SU-DHL-6 (cell line): ENCODE results near the gene COQ10B.

ENCODE experiments used
- H2AFZ ChIP-seq: fragments of 200-600 bp; sonication (generic); 2 replicates; pipeline ENCODE4 v1.6.1; 2014; ENCODE audit warnings: low read depth, mild to moderate bottlenecking, moderate library complexity, mixed read lengths, antibody characterized with exemption, low read length; ENCODE audit not compliant: severe bottlenecking
- H3F3A ChIP-seq: fragments of 200-600 bp; shearing (Covaris generic); 2 replicates; pipeline ENCODE4 v1.6.0; 2016; ENCODE audit warnings: antibody characterized with exemption, mild to moderate bottlenecking; ENCODE audit not compliant: insufficient read depth
- H3K27ac ChIP-seq: fragments of 200-600 bp; sonication (generic); 2 replicates; pipeline ENCODE4 v1.5.1; 2016; ENCODE audit warnings: low read depth, mild to moderate bottlenecking, low read length, moderate library complexity, mixed read lengths
- H3K27me3 ChIP-seq: fragments of 200-600 bp; sonication (generic), shearing (Covaris generic); 2 replicates; pipeline ENCODE4 v1.6.0; 2014; ENCODE audit warnings: mild to moderate bottlenecking, low read length
- H3K36me3 ChIP-seq: fragments of 200-600 bp; sonication (generic); 2 replicates; pipeline ENCODE4 v1.6.1; 2014; ENCODE audit warnings: mild to moderate bottlenecking, low read length, mixed read lengths
- H3K4me2 ChIP-seq: fragments of 300-600, 200-600 bp; shearing (Covaris generic), sonication (generic); 2 replicates; pipeline ENCODE4 v1.6.0; 2014; ENCODE audit warnings: low read length, low read depth, mild to moderate bottlenecking; ENCODE audit not compliant: poor library complexity, severe bottlenecking
- H3K4me3 ChIP-seq: fragments of 200-600 bp; sonication (generic); 2 replicates; pipeline ENCODE4 v1.5.1; 2014; ENCODE audit warnings: antibody characterized with exemption, low read length, mild to moderate bottlenecking, mixed read lengths; ENCODE audit not compliant: insufficient read depth, poor library complexity, severe bottlenecking
- H3K79me2 ChIP-seq: fragments of 200-600 bp; sonication (generic); 2 replicates; pipeline ENCODE4 v1.6.1; 2014; ENCODE audit warnings: mild to moderate bottlenecking, low read length, moderate library complexity; ENCODE audit not compliant: insufficient read depth
- H3K9ac ChIP-seq: fragments of 200-600 bp; sonication (generic); 2 replicates; pipeline ENCODE4 v1.7.0; 2014; ENCODE audit warnings: mild to moderate bottlenecking, low read length
- H3K9me2 ChIP-seq: fragments of 200-600 bp; sonication (generic); replicated peaks from 2 replicates; pipeline ENCODE4 v1.6.1; 2014; ENCODE audit warnings: low read length; ENCODE audit not compliant: insufficient read depth
- H3K9me3 ChIP-seq: fragments of 200-600 bp; sonication (generic); 2 replicates; pipeline ENCODE4 v1.6.1; 2014; ENCODE audit warnings: low read length, mixed read lengths; ENCODE audit not compliant: insufficient read depth
- H4K20me1 ChIP-seq: fragments of 200-600 bp; sonication (generic); 2 replicates; pipeline ENCODE4 v1.6.1; 2014; ENCODE audit warnings: low read depth, mild to moderate bottlenecking, antibody characterized with exemption, low read length, moderate library complexity, mixed read lengths
- CTCF ChIP-seq: fragments of 200-600 bp; sonication (generic); IDR thresholded peaks from one replicate; pipeline ENCODE4 v1.5.1; 2017; ENCODE audit warnings: antibody characterized with exemption, mild to moderate bottlenecking, low read length, moderate library complexity; ENCODE audit not compliant: insufficient read depth, poor library complexity, severe bottlenecking
- EZH2phosphoT487 ChIP-seq: fragments of 200-600 bp; sonication (generic), shearing (Covaris generic); conservative IDR thresholded peaks from 2 replicates; pipeline ENCODE4 v1.6.1; 2018; ENCODE audit warnings: mild to moderate bottlenecking, antibody characterized with exemption, low read length, moderate library complexity, mixed read lengths

The COQ10B gene

DNA sequence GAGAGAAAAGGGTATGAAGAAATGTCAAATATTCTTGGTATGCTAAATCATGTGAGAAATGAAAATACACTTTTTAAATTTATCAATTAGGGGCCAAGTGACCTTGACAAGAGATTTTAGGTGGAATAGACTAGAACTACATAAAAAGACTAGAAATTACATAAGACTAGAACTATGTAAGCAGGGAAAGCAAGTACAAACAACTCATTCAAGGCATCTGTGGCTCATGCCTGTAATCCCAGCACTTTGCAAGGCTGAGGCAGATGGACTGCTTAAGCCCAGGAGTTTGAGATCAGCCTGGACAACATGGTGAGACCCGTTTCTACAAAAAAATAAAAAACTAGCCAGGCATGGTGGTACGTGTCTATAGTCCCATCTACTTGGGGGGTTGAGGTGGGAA lies 38.8 kb upstream of the COQ10B start:
- Histone ChIP-seq H3K4me2 (no peak overlapping the region), H4K20me1 (peaks cover 11% of the 10 kb centered on the region), H3K36me3 (peaks cover 69% of the 10 kb centered on the region), H3F3A (peaks cover 10% of the 10 kb centered on the region), H3K4me3 (no peak overlapping the region), H3K9me2 (no peaks in the 10 kb centered on the region), H3K79me2 (peaks cover 45% of the 10 kb centered on the region), H2AFZ (no peak overlapping the region), H3K9me3 (no peaks in the 10 kb centered on the region), H3K27me3 (no peaks in the 10 kb centered on the region), H3K27ac (no peak overlapping the region), H3K9ac (no peak overlapping the region)
- no peak for TF ChIP-seq EZH2phosphoT487

DNA sequence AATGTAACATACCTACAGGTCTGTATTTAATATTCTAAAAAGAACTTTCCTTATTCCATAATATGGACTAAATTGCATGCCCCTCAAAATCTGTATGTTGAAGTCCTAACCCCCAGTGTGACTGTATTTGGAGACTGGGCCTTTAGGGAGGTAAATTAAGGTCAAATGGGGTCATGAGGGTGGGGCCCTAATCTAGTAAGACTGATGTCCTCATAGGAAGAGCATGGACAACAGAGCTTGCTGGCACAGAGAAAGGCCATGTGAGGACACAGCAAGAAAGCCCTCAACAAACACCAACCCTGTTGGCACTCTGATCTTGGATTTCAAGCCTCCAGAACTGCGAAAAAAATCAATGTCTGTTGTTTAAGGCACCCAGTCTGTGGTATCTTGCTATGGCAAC lies 37.1 kb upstream of the COQ10B start:
- Histone ChIP-seq H3K79me2 (peaks cover 55% of the 10 kb centered on the region), H2AFZ (no peak overlapping the region), H3K9me3 (no peaks in the 10 kb centered on the region), H3K36me3 (peaks cover 73% of the 10 kb centered on the region), H3K9me2 (no peaks in the 10 kb centered on the region), H3K9ac (no peak overlapping the region), H3K27ac (no peak overlapping the region), H4K20me1 (peaks cover 19% of the 10 kb centered on the region; the same call in 1 of the 2 replicates), H3K4me2 (no peak overlapping the region), H3K4me3 (no peak overlapping the region), H3K27me3 (no peaks in the 10 kb centered on the region), H3F3A (peaks cover 20% of the 10 kb centered on the region)
- TF ChIP-seq EZH2phosphoT487: no peak
- no peak for TF ChIP-seq CTCF

GRCh38 chr2:197419438-197419837 lies 33.9 kb upstream of the COQ10B start:
- Histone ChIP-seq H3K9ac (no peak overlapping the region), H3K9me2 (no peaks in the 10 kb centered on the region), H3K27ac (no peak overlapping the region), H3K4me2 (no peak overlapping the region), H3F3A (peaks cover 24% of the 10 kb centered on the region), H2AFZ (no peak overlapping the region), H4K20me1 (peaks cover 33% of the 10 kb centered on the region), H3K36me3 (peaks cover 78% of the 10 kb centered on the region), H3K27me3 (no peaks in the 10 kb centered on the region), H3K4me3 (no peak overlapping the region), H3K9me3 (no peaks in the 10 kb centered on the region), H3K79me2 (peaks cover 71% of the 10 kb centered on the region)
- TF ChIP-seq EZH2phosphoT487: no peak
- TF ChIP-seq CTCF: no peak

- peaks cover 48% of the 10 kb centered on the region for H3K36me3 ChIP-seq
- no peak overlapping the region for H3K4me2 ChIP-seq
- no peak overlapping the region for H2AFZ ChIP-seq
- TF ChIP-seq EZH2phosphoT487 (no peak), CTCF (no peak)
- H3K79me2 ChIP-seq: peaks cover 91% of the 10 kb centered on the region
- peaks cover 31% of the 10 kb centered on the region for H3F3A ChIP-seq
- H3K9me2 ChIP-seq: no peaks in the 10 kb centered on the region
- H3K27ac ChIP-seq: no peak overlapping the region
- H3K9me3 ChIP-seq: no peaks in the 10 kb centered on the region
- peaks cover 50% of the 10 kb centered on the region for H4K20me1 ChIP-seq
- H3K27me3 ChIP-seq: no peaks in the 10 kb centered on the region
- H3K4me3 ChIP-seq: no peak overlapping the region
- no peak overlapping the region for H3K9ac ChIP-seq
These were observed 30.0 kb upstream of the COQ10B start for GRCh38 chr2:197423307-197423706.
